NCI-H1694 treated with DMSO at 0.1 percent for 48 hours (cell line): ENCODE results near the gene HGS.

ENCODE experiments used
- DNase-seq: peaks from one replicate; lab custom pipeline; 2025; lab: John Stamatoyannopoulos, UW

Gene HGS

GRCh38 chr17:81683584-81684441 is at the start of gene HGS, which contains the start of gene ARL16:
TSS of gene HGS (plus strand) at chr17:81684011. CDS start at chr17:81684067, 56 bp downstream.
TSS of gene ARL16 (minus strand) at chr17:81683797. CDS start at chr17:81683753, 44 bp downstream.
- peak; percentile 98 for DNase-seq

- DNase-seq = no peak
These were observed 48.4 kb upstream of the HGS start for GRCh38 chr17:81635431-81635830.

- peak; percentile 10 for DNase-seq
These were observed 47.8 kb upstream of the HGS start for GRCh38 chr17:81635973-81636504.

GRCh38 chr17:81636505-81637288 is 47.1 kb upstream of the HGS start, which contains the start of the genes NPLOC4 and TSPAN10:
TSS of gene NPLOC4 (minus strand) at chr17:81637112. CDS start at chr17:81636930, 182 bp downstream.
TSS of gene TSPAN10 (plus strand) at chr17:81637196. CDS start at chr17:81642413, 5,217 bp downstream.
- peak; percentile 60 for DNase-seq

- DNase-seq = no peak
These were observed 45.1 kb upstream of the HGS start for GRCh38 chr17:81638683-81639082.

- no peak for DNase-seq
These were observed 43.8 kb upstream of the HGS start for GRCh38 chr17:81640011-81640410.

- DNase-seq = no peak
These were observed 41.9 kb upstream of the HGS start for GRCh38 chr17:81641825-81642489.

- DNase-seq = no peak
These were observed 39.3 kb upstream of the HGS start for GRCh38 chr17:81644496-81644895.

- no peak for DNase-seq
These were observed 38.5 kb upstream of the HGS start for GRCh38 chr17:81644976-81645952.

- no peak for DNase-seq
These were observed 36.8 kb upstream of the HGS start for GRCh38 chr17:81646869-81647600.

- DNase-seq = no peak
These were observed 36.2 kb upstream of the HGS start for GRCh38 chr17:81647640-81648012.

GRCh38 chr17:81648013-81648706 is 35.7 kb upstream of the HGS start:
- DNase-seq = no peak

GRCh38 chr17:81648707-81649085 is 35.1 kb upstream of the HGS start:
- DNase-seq = no peak

- DNase-seq = no peak
These were observed 32.9 kb upstream of the HGS start for GRCh38 chr17:81650951-81651350.

- DNase-seq = no peak
These were observed 32.1 kb upstream of the HGS start for GRCh38 chr17:81651692-81652091.

GRCh38 chr17:81652906-81653771 is 30.7 kb upstream of the HGS start:
- no peak for DNase-seq

- DNase-seq = no peak
These were observed 28.3 kb upstream of the HGS start for GRCh38 chr17:81655378-81656117.
